Kidney epithelial cell (primary cell): ENCODE data around the gene BCAS3. TPM values are rescaled to one million over a fixed set of nuclear protein-coding genes. Genes with fewer than 3 reads are reported as not detected.

ENCODE experiments used
- DNase-seq: peaks from one replicate; pipeline ENCODE4 v3.0.0-alpha.2; 2010; ENCODE audit warnings: low read depth
- H3K27me3 ChIP-seq: 2 replicates; pipeline ENCODE4 v1.6.0; 2011; ENCODE audit warnings: low read length; ENCODE audit not compliant: control insufficient read depth, insufficient read depth
- H3K36me3 ChIP-seq: 2 replicates; pipeline ENCODE4 v1.5.1; 2011; ENCODE audit warnings: low read length; ENCODE audit not compliant: control insufficient read depth, insufficient read depth
- H3K4me3 ChIP-seq: 2 replicates; pipeline ENCODE4 v1.5.1; 2011; ENCODE audit warnings: low read depth, mild to moderate bottlenecking, control low read depth, low read length
- total RNA-seq: library from RNA; depleted of rRNA; stranded (reverse); fragments of >200 nt; gene quantifications from 2 replicates; pipeline ENCODE4 v1.2.3, GENCODE V29; 2015
- TF ChIP-seq, protein P1 (sequence below): IDR thresholded peaks from 2 replicates; pipeline ENCODE4 v1.5.1; 2011; ENCODE audit warnings: mild to moderate bottlenecking, moderate library complexity, low read length, control low read depth, inconsistent platforms; ENCODE audit not compliant: insufficient read depth, poor library complexity, severe bottlenecking

The BCAS3 gene
- total RNA-seq, 1 donor from 2014 or later = 26.7 TPM

DNA sequence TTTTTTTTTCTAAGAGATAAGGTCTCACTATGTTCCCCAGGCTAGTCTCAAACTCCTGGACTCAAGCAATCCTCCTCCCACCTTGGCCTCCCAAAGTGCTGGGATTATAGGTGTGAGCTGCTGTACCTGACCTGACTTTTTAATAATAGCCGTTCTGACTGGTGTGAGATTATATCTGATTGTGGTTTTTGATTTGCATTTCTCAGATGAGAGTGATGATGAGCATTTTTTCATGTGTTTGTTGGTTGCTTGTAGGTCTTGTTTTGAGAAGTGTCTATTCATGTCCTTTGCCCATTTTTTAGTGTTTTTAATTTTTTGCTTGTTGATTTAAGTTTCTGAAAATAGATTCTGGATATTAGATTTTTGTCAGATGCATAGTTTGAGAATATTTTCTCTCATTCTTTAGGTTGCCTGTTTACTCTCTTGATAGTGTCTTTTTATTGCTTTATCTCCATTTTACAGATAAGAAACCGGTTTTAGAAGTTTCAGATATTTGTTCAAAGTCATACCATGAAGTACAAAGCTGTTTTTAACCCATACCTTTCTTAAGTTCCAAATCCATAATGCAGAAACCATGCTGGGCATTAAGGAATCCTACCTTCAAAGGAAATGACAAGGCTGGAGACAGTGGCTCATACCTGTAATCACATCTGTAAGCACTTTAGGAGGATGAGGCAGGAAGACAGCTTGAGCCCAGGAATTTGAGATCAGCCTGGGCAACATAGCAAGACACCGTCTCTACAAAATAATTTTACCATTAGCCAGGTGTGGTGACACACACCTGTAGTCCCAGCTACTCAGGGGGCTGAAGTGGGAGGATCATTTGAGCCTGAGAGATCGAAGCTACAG, 553.5 kb downstream of the BCAS3 start:
- no peaks in the 10 kb centered on the region for H3K27me3 ChIP-seq
- no peak overlapping the region for H3K4me3 ChIP-seq
- TF ChIP-seq, protein P1, sequence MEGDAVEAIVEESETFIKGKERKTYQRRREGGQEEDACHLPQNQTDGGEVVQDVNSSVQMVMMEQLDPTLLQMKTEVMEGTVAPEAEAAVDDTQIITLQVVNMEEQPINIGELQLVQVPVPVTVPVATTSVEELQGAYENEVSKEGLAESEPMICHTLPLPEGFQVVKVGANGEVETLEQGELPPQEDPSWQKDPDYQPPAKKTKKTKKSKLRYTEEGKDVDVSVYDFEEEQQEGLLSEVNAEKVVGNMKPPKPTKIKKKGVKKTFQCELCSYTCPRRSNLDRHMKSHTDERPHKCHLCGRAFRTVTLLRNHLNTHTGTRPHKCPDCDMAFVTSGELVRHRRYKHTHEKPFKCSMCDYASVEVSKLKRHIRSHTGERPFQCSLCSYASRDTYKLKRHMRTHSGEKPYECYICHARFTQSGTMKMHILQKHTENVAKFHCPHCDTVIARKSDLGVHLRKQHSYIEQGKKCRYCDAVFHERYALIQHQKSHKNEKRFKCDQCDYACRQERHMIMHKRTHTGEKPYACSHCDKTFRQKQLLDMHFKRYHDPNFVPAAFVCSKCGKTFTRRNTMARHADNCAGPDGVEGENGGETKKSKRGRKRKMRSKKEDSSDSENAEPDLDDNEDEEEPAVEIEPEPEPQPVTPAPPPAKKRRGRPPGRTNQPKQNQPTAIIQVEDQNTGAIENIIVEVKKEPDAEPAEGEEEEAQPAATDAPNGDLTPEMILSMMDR = no peak
- H3K36me3 ChIP-seq = no peaks in the 10 kb centered on the region
- DNase-seq = no peak

DNA sequence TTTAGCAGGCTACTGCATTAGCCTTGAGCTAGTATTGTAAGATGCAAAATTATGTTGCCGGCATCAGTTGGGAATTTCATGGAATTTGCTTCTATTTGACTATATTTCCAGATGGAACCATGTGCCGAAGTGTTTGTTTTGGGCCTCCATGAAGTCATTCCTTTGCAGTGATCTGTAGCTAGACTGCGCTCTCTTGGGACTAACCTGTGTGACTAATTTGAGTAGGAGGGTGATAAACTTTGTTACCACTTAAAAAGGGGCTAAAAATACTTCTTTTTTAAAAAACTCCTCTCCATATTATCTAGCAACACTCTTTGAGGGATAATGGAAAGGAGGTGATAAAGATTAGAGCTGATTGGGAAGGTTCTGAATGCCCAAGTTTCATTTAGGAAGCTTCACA, 555.2 kb downstream of the BCAS3 start:
- no peak overlapping the region for H3K4me3 ChIP-seq
- no peaks in the 10 kb centered on the region for H3K36me3 ChIP-seq
- DNase-seq = no peak
- H3K27me3 ChIP-seq = no peaks in the 10 kb centered on the region
- TF ChIP-seq, protein P1 = no peak

DNA sequence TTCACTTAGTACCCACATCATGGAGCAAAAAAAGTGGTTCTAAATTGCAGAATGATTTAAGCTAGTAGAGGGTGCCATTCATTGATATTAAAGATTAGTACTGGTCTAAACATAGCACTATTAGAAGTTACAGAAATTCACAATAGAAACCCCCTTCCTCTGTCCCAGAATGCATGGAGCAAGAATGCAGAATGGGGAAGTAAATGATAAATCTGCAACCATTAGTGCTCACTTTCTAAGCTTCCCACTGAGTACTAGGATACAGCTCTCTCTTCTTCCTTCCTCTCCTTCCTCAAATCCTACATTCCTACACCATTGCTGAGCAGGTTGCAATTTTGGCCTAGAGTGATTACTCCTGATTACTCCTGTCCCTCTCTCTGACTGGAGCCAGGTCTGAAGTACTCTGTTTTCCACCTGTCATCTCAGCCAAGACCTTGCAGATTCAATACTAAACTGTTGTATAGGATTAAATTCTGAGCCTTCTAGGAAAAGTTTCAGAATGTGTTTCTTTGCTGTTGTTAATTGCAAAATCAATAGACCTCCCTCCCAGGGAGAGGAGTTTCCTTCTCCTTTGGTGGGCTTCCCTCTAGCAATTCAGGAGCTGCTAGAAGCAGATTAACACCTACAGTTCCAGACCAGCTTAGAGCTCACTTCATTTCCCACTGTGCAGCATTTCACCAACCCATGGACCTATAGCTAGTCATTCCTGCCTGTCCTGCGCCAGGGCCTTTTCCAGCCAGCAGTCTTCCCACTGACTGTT, 556.5 kb downstream of the BCAS3 start:
- no peak overlapping the region for H3K4me3 ChIP-seq
- DNase-seq = no peak
- no peaks in the 10 kb centered on the region for H3K27me3 ChIP-seq
- H3K36me3 ChIP-seq = no peaks in the 10 kb centered on the region
- TF ChIP-seq, protein P1 = no peak

DNA sequence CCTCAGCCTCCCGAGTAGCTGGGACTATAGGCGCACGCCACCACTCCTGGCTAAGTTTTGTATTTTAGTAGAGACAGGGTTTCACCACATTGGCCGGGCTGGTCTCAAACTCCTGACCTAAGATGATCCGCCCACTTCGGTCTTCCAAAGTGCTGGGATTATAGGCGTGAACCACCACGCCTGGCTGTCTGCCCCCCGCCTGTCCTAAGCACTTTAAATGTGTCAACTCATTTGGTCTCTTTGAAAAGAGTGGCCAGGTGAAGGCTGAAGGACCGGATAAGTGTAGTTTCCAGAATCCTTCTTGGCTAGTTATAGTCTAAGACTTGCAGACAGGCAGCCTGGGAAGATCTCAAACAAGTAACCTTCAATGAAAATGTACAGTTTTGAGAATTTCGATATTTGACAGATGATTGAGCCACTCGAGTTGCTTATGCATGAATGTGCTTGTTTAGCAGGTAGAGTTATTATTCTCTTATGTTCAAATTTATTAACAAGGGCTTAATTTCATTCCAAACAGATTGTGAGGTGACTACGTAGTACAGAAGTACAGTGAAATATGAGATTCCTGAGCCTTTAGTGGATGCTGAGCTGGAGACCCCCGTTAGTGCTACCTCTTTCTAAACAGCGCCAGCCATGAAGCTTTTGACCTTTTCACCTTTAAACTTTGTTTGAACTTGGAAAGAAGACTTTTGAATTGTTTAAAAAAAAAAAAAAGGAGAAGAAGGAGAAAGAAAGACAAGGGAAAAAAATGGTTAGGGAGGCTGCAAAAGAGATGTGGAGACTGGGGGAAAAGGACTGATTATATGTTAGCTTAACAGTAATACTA, 557.6 kb downstream of the BCAS3 start:
- H3K36me3 ChIP-seq = no peaks in the 10 kb centered on the region
- TF ChIP-seq, protein P1 = no peak
- no peak overlapping the region for H3K4me3 ChIP-seq
- DNase-seq = no peak
- no peaks in the 10 kb centered on the region for H3K27me3 ChIP-seq

DNA sequence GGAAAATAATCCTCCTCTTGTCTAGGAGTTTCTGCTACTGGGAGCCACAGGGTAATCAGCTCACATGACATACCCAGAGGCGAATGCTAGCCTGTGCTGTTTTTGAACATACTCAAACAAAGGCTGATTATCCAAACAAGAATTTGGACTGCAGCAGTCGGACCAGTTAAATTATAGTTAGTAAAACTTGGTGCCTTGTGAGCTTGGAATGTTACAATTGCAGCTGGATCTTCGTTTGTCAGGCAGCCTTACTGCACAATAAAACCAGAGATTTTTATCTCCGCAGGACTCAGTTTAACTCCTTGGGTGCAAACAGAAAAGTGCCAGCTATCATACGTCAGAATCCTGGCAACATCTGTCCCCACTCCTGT, 558.2 kb downstream of the BCAS3 start:
- Histone ChIP-seq H3K27me3 (no peaks in the 10 kb centered on the region), H3K36me3 (no peaks in the 10 kb centered on the region), H3K4me3 (no peak overlapping the region)
- TF ChIP-seq, protein P1 = no peak
- DNase-seq = no peak
